Natural killer cell (primary cell): ENCODE measurements around the gene FAM107A. TPM values are rescaled to one million over a fixed set of nuclear protein-coding genes. Genes with fewer than 3 reads are reported as not detected.

ENCODE experiments used
- ATAC-seq, 3 donors: fragments of 150-1000 bp in 2 of 3; fragments of 200-7000 bp in 1 of 3; cut with Tn5 transposase; 1 replicate in 1 of 3; 2 replicates in 2 of 3; pipeline ENCODE4 v1.10.0; 2021; ENCODE audit warnings: mild to moderate bottlenecking in 2 of 3, moderate library complexity in 2 of 3
- DNase-seq, 2 donors: peaks; one replicate each; pipeline versions ENCODE4 v3.0.0 to v3.0.0-alpha.2; 2013 to 2021; ENCODE audit warnings: mixed read lengths in 1 of 2
- H3K27ac ChIP-seq: one replicate; pipeline ENCODE4 v1.5.1; 2013; ENCODE audit warnings: mild to moderate bottlenecking, low read length
- H3K27me3 ChIP-seq: one replicate; pipeline ENCODE4 v1.6.1; 2013; ENCODE audit warnings: low read length; ENCODE audit not compliant: control insufficient read depth, insufficient read depth
- H3K36me3 ChIP-seq: one replicate; pipeline ENCODE4 v1.6.1; 2013; ENCODE audit warnings: low read length; ENCODE audit not compliant: control insufficient read depth, insufficient read depth
- H3K4me1 ChIP-seq: one replicate; pipeline ENCODE4 v1.6.1; 2013; ENCODE audit warnings: low read length; ENCODE audit not compliant: control insufficient read depth, insufficient read depth
- H3K4me3 ChIP-seq: one replicate; pipeline ENCODE4 v1.5.1; 2013; ENCODE audit warnings: low read length
- H3K9me3 ChIP-seq: one replicate; pipeline ENCODE4 v1.6.1; 2013; ENCODE audit warnings: low read length; ENCODE audit not compliant: control insufficient read depth, insufficient read depth
- H3K27ac Mint-ChIP-seq, 2 donors: one replicate each; pipeline ENCODE4 v1.8.0; 2022; ENCODE audit warnings: mild to moderate bottlenecking in 2 of 2, mixed read lengths in 2 of 2, moderate library complexity in 1 of 2
- H3K27me3 Mint-ChIP-seq, 2 donors: one replicate each; pipeline ENCODE4 v1.8.0; 2022; ENCODE audit warnings: low read depth in 2 of 2, mixed read lengths in 2 of 2
- H3K36me3 Mint-ChIP-seq: one replicate; pipeline ENCODE4 v1.8.0; 2022; ENCODE audit warnings: mixed read lengths
- H3K4me1 Mint-ChIP-seq, 2 donors: one replicate each; pipeline ENCODE4 v1.8.0; 2022; ENCODE audit warnings: mixed read lengths in 2 of 2
- H3K4me3 Mint-ChIP-seq: one replicate; pipeline ENCODE4 v1.8.0; 2022; ENCODE audit warnings: mild to moderate bottlenecking, moderate library complexity, mixed read lengths
- H3K9me3 Mint-ChIP-seq, 2 donors: one replicate each; pipeline ENCODE4 v1.8.0; 2022; ENCODE audit warnings: mixed read lengths in 2 of 2
- WGBS: methylation state at CpG from one replicate; pipeline ENCODE4 v1.1.7; 2013; ENCODE audit warnings: missing lambda C conversion rate; ENCODE audit not compliant: insufficient coverage; 5-methylcytosine and 5-hydroxymethylcytosine counted together
- intact Hi-C: fragments of 100-400 bp; cut with micrococcal nuclease; formaldehyde crosslinking; loops from one replicate; pipeline ENCODE4 v1.14.2; 2022
- total RNA-seq, 4 donors: library from RNA; stranded (reverse); fragments of 120-200 nt in 1 of 4; gene quantifications; one replicate each; pipeline versions ENCODE4 v1.2.3 to v1.2.4, GENCODE V29; 2013 to 2022
- TF ChIP-seq, protein P1 (sequence below): fragments of 200-600 bp; IDR thresholded peaks from one replicate; pipeline ENCODE4 v1.8.0; 2022; ENCODE audit warnings: antibody characterized with exemption

The FAM107A gene
- total RNA-seq, 3 donors from 2014 or later (not counting 1 experiment from before 2014, with no cell fraction given): not detected

DNA sequence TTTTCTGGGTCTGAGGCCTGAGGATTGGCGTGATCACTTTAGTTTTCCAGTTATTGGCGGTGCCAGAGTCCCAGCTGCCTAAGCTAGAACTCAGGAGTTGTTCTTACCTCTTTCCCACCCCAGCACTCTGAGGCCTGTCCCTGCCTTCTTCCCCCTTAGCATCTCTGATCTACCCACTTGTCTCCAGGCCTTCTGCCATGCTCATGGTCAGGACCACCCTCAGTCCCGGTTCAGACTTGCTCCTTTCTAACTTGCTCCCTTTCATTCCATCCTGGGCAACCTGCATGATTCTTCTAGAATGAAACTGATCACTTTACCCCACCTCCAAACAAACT lies 55.9 kb downstream of the FAM107A start:
- no peaks in the 10 kb centered on the region for H3K9me3 ChIP-seq
- no peak overlapping the region for H3K4me3 Mint-ChIP-seq
- no peak overlapping the region for H3K27ac ChIP-seq
- H3K36me3 Mint-ChIP-seq: no peaks in the 10 kb centered on the region
- no peak overlapping the region for H3K4me3 ChIP-seq
- H3K27me3 ChIP-seq: no peaks in the 10 kb centered on the region
- DNase-seq (no peak), ATAC-seq (no peak)
- H3K27me3 Mint-ChIP-seq: no peaks in the 10 kb centered on the region
- H3K36me3 ChIP-seq: no peaks in the 10 kb centered on the region
- 95% methylated on average over 3 of the region's 3 CpGs for WGBS
- TF ChIP-seq, protein P1, sequence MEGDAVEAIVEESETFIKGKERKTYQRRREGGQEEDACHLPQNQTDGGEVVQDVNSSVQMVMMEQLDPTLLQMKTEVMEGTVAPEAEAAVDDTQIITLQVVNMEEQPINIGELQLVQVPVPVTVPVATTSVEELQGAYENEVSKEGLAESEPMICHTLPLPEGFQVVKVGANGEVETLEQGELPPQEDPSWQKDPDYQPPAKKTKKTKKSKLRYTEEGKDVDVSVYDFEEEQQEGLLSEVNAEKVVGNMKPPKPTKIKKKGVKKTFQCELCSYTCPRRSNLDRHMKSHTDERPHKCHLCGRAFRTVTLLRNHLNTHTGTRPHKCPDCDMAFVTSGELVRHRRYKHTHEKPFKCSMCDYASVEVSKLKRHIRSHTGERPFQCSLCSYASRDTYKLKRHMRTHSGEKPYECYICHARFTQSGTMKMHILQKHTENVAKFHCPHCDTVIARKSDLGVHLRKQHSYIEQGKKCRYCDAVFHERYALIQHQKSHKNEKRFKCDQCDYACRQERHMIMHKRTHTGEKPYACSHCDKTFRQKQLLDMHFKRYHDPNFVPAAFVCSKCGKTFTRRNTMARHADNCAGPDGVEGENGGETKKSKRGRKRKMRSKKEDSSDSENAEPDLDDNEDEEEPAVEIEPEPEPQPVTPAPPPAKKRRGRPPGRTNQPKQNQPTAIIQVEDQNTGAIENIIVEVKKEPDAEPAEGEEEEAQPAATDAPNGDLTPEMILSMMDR: no peak
- intact Hi-C loops: no loop called here
- peak overlapping the region in 1 of 2 donors; percentile 21 for H3K27ac Mint-ChIP-seq
- no peaks in the 10 kb centered on the region for H3K9me3 Mint-ChIP-seq
- no peaks in the 10 kb centered on the region for H3K4me1 ChIP-seq
- H3K4me1 Mint-ChIP-seq: peaks cover 0 to 5% of the 10 kb centered on the region in 2 donors

DNA sequence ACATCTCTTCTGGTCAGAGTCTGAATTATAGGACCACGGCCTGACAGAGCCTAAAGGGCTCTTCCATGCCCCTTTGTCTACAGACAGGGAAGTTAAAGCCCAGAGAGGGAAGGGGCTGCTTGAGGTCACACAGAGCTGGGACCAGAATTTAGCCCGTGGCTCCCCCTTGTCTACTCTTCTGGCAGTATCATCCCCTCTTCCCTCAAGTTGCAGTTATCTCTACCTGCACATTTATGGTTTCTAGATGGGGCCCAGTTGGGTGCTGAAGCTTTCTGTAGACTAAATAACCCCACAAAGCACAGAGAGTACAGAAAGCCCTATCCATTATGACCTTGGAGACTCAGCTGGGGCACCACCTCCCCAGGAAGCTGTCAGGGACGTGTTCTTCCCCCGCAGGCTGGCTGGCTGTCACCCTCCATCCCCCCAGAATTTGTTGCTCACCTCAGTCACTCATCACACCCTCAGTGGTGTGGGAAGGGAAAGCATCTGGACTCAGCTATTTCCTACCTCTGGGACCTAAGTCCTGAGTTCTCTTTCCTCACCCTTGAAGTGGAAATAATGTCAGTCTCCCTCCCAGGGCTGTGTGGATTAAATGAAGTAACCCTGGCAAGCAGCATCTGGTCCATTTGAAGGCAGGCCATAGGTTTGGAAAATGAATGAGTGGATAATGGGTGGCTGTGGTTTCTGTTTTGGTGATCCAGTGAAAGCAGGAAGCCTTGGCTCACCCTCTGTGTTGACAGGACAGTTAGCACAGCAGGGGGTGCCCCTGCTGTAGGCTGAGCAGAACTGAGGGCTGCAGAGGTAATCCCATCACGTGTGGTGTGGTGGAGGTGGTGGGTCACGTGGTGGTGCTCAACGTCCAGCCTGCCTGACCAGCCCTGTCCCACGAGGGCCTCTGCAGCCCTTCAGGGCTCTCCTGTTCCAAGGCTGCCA lies 56.5 kb downstream of the FAM107A start:
- no peaks in the 10 kb centered on the region for H3K36me3 ChIP-seq
- no peaks in the 10 kb centered on the region for H3K4me1 ChIP-seq
- Mint-ChIP-seq H3K27me3 (no peaks in the 10 kb centered on the region), H3K4me3 (no peak overlapping the region), H3K4me1 (peaks cover 0 to 5% of the 10 kb centered on the region in 2 donors), H3K27ac (peak overlapping the region in 1 of 2 donors; percentile 21), H3K36me3 (no peaks in the 10 kb centered on the region), H3K9me3 (no peaks in the 10 kb centered on the region)
- ATAC-seq: no peak
- no peak for DNase-seq
- intact Hi-C loops: no loop called here
- H3K27me3 ChIP-seq: no peaks in the 10 kb centered on the region
- H3K27ac ChIP-seq: no peak overlapping the region
- TF ChIP-seq, protein P1: no peak
- no peaks in the 10 kb centered on the region for H3K9me3 ChIP-seq
- WGBS: 53% methylated on average over 7 of the region's 8 CpGs
- H3K4me3 ChIP-seq: no peak overlapping the region

DNA sequence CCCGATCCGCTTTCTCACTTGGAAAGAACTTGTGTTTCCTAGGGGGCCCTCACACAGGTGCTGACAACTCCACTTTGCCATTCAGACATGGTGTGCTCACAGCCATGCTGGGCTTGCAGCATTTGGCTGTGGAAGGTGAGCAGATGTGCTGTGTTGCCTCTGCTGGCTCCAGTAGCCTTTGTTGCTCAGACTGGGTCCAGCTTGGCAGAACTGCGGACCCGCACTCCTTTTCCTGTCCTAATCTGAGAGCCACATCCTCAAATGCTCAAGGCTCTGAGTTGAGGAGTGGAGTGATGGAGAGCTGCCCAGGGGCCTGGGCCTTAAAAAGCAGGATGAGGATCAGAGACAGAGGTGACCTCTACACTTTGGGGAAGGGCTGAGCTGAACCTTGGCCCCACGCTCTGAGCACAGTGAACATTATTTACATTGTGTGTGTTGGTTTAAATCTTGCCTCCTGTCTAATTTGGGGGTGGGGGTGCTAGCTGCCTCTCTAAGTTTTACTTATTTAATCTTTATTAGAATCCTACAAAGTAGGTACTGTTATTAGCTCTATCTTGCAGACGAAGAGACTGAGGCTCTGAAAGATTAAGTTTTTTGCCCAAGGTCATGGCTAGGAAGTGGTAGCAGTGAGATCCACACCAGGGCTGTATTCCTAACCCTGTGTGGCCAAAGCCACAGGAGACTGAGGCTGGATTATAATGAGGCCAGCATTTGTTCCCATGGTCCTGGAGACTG lies 57.4 kb downstream of the FAM107A start:
- Mint-ChIP-seq H3K36me3 (no peaks in the 10 kb centered on the region), H3K9me3 (no peaks in the 10 kb centered on the region), H3K27ac (no peak overlapping the region), H3K27me3 (no peaks in the 10 kb centered on the region), H3K4me3 (no peak overlapping the region), H3K4me1 (peaks cover 0 to 5% of the 10 kb centered on the region in 2 donors)
- Histone ChIP-seq H3K27me3 (no peaks in the 10 kb centered on the region), H3K4me3 (no peak overlapping the region), H3K9me3 (no peaks in the 10 kb centered on the region), H3K4me1 (no peaks in the 10 kb centered on the region), H3K36me3 (no peaks in the 10 kb centered on the region), H3K27ac (no peak overlapping the region)
- DNase-seq: no peak
- intact Hi-C loops: no loop called here
- ATAC-seq: no peak
- 94% methylated on average over 6 of the region's 6 CpGs for WGBS
- TF ChIP-seq, protein P1: no peak
